HUDEP-2 (cell line): ENCODE results near the gene USP3.

Experiments used
- DNase-seq, 76 experiments: peaks; one replicate each; lab custom pipeline; 2025; ENCODE audit not compliant: unreplicated experiment in 76 of 76; lab: John Stamatoyannopoulos, UW

Gene USP3, protein sequence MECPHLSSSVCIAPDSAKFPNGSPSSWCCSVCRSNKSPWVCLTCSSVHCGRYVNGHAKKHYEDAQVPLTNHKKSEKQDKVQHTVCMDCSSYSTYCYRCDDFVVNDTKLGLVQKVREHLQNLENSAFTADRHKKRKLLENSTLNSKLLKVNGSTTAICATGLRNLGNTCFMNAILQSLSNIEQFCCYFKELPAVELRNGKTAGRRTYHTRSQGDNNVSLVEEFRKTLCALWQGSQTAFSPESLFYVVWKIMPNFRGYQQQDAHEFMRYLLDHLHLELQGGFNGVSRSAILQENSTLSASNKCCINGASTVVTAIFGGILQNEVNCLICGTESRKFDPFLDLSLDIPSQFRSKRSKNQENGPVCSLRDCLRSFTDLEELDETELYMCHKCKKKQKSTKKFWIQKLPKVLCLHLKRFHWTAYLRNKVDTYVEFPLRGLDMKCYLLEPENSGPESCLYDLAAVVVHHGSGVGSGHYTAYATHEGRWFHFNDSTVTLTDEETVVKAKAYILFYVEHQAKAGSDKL

DNA sequence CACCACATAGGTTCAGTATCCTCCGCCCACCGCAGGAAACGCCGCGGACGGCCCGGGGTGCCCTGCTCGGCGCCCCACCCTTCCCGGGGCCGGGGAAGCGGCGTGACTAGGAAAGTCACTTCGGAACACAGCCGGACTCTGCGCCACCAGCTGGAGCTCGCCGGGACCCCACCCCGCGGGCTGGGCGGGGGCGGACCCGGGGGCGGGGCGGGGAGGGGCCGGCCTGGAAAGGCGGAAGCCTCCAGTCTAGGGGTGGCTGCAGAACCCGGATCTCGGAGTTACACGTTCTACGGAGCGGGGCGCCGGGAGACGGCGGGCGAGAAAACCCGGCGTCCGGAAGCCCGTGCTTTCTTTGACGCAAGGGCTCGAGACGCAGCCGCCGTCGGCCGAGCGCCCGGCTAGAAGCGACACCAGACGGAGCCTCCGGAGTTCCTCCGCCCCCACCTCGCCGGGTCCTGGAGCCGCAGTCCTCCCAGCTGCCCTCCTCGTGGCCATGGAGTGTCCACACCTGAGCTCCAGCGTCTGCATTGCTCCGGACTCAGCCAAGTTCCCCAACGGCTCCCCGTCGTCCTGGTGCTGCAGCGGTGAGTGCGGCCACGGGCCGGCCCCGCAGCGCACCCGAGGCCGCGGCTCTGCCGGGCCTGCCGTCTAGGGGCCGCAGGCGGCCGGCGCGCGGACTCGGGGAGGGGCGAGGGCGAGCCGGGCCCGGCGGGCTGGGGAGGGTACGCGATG, at the start of gene USP3:
Gene USP3 (plus strand): TSS at position 347 of the 732 bp plus-strand sequence. CDS start 147 bp downstream, at position 494.
- peak in 75 of 76 experiments; percentile 34 to 96 (median 89) for DNase-seq

DNA sequence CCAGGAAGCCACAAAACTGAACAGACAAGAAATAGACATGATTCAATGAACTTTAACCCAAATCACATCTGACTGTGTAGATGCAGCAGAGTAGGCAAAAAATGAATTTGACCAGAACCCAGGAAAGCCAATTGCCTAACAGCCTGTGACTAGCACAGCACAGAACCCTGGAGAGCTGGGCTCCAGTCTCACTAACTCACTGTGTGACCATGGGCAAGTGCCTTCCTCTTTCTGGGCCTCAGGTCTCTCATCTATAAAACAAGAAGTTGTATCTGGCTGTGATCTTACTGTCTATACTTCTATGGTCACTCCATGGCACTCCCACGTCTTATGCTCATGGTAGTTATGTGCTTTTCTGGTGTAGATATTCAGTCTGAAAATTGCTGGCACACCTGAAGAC, 48.1 kb upstream of the USP3 start:
- DNase-seq = no peak

DNA sequence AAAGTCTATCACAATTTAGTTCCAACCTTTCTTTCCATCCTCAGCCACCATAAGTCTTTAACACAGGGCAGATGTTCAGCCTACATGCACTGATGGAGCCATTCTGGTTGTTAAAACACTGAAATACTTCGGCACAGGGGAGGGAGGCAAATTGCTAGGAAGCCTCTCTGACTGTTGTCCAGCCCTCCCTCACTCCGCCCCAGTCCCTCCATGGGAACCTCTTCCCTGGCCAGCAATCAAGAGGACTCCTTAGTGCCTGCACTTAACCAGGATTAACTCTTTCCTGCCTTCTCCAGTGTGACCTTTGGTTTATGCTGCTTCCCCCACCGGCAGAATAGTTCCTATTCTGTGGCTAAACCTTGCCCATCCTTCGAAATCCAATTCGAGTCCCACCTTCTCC, 47.0 kb upstream of the USP3 start:
- no peak for DNase-seq

DNA sequence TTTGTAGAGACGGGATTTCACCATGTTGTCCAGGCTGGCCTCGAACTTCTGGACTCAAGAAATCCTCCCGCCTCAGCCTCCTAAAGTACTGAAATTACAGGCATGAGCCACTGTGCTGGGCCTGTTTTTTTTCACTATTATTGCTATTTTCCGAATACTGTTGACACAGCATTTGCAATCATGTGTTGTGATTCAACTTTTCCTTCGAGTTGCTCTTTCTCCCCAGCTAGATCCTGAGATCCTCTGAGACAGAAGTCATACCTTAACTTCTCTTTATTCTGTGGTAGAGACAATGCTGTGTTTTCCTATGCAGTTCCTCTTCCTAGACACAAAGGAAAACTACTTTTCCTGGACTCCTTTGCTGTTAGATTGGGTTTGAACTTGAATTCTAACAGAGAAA, 46.4 kb upstream of the USP3 start:
- no peak for DNase-seq

DNA sequence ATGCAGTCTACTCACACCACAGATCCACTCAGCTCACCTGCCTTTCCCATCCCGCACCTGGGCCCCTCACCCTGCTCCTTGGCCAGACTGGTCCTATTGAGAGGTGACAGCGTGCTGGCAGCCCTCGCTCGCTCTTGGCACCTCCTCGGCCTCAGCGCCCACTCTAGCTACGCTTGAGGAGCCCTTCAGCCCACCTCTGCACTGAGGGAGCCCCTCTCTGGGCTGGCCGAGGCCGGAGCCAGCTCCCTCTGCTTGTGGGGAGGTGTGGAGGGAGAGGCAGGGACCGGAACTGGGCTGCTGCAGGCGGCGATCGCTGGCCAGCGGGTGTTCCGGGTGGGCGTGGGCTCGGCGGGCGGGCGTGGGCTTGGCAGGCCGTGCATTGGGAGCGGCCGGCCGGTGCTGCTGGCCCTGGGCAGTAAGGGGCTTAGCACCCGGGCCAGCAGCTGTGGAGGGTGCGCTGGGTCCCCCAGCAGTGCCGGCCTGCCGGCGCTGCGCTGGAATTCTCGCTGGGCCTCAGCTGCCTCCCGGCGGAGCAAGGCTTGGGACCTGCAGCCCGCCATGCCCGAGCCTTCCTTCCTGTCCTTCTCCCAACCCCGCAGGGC, 45.5 kb upstream of the USP3 start:
- no peak for DNase-seq

DNA sequence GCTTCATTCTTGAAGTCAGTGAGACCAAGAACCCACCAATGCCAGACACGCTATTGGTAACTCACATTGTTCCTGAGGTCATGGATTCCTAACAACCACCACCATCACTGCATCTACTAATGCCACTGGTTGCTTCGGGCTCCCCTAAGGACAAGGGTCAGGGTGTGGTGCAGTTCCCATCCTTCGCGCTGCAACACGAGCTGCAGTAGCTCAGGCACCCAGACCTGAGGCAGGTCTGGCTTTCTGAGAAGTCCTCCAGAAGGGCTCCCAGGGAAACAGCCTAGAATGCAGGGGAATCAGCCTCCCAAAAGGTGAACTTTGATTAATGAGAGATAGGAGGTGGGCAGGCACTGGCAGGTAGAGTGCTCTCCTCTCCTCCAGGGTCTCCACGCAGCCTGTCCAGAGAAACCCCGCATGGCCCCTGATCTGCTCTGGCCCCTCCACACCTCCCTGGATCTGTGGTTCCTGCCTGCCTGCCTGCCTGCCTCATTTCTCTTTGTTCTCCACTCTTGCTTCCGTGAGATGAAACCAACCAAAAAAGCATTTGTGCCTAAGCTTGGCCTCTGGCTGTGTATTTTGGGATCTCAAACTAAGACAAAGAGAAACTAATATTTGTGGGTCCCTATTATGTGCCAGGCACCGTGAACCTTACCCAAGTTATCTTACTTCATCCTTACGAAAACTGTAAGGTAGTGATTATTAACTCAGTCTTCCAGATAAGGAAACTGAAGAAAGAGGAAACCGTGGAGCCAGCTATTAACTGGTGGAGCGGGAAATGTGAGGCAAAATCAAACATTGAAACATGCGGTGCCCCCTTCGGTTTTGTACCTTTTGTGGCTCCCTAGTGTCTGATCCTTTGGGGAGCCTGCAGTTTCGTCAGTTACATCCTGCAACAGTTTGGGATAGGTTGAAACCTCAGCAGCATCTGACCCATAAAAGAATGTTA, 43.9 kb upstream of the USP3 start:
- DNase-seq = no peak

DNA sequence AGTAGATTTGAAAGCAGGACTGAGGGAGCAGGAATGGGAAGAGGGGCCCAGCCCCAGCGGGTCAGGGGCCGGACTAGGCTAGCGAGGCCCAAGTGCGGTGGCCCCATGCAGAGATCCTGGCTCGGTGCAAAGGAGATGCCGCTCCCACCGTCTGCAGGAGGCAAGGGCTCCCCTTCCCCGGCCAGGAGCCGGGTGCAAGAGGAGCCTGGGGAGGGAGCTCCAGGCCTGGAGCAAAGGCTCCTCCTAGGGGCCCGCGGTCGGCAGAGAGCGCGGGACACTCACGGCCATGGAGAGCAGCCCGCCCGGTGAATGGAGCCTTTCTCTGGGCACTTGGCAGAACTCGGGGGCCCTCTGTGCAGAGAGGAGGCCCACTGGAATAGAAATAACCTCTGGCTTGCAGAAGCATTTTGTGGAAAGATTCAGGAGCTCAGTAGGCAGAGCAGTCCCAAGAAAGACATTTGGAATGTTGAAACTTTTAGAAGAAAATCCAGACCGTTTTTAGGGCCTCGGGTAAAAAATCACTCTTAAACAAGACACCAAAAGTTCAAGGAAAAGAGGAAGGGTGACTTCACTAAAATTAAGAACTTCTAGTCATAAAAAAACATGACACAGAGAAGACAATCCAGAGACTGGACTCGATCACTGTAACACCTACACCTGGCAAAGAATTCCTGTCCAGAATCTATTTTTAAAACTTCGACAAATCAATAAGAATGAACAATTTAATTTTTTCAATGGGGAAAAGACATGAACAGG, 43.0 kb upstream of the USP3 start:
- no peak for DNase-seq

DNA sequence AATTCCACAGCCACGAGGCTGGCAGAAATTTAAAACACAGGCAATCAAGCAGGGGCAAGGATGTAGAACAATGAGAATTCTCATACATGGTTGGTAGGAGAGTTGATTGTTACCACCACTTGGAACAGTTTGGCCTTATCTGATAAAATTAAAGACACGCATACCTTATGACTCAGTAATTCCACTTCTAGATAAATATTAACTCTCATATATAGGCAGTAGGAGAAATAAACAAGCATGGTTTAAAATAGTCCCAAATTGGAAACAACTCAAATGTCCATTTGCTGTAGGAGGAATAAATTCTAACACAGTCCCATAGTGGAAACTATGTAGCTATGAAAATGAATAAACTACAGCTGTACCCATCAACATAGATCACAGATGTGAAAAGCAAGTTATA, 42.3 kb upstream of the USP3 start:
- DNase-seq = peak in 12 of 76 experiments; percentile 6 to 55 (median 28)

DNA sequence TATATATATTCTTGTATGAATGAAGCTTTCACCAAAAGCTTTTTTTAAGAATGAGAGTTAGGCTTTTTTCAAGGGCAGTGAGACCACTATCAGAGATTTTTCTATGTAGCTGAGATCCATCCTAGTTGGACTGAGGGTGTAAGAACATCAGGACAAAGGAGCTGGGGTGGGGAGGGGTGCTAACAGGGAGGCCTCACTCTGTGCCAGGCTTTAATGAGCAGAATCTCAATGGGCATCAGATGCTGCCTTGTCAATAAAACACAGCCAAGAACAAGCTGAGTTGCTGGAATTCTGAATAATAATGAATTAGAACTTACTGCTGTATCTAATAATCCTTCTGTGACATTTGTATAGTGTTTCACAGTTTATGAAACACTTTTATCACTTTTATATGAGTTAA, 41.4 kb upstream of the USP3 start:
- DNase-seq = no peak

DNA sequence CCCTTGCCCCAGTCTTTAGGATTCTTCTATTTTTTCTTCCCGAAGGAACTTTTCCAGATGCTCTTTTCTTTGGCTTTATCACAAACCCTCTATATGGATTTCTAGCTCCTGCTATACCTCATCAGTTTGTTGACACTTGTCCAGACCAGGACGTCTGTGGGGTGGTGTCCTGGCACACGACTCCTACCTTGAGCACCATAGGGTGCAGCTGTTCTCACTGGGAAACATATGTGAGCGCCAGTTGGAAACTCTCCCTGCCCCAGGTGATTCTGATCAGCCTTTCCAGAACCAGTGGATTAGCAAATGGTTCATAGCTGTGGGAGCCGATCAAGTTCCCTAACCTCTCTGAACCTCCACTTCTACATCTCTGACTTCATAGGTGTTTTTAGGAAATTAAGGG, 40.6 kb upstream of the USP3 start:
- DNase-seq = no peak

DNA sequence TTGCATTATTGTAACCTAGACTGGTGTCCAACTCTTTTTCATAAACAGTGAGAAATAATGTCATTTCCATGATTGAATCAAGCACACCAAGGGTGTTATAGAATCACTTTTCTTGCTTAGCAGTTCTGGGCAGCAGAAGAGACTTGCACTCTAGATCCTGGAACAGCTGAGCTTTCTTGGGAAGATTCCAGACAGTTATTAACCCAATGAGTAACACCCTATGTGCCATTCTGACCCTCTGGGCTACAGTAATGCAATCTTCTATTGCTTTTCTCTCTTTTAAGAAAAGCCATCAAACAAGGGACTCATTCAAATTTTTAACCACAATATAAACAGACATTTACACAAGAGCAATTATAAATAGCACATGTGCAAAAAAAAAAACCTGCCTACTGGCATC, 39.3 kb upstream of the USP3 start:
- no peak for DNase-seq

DNA sequence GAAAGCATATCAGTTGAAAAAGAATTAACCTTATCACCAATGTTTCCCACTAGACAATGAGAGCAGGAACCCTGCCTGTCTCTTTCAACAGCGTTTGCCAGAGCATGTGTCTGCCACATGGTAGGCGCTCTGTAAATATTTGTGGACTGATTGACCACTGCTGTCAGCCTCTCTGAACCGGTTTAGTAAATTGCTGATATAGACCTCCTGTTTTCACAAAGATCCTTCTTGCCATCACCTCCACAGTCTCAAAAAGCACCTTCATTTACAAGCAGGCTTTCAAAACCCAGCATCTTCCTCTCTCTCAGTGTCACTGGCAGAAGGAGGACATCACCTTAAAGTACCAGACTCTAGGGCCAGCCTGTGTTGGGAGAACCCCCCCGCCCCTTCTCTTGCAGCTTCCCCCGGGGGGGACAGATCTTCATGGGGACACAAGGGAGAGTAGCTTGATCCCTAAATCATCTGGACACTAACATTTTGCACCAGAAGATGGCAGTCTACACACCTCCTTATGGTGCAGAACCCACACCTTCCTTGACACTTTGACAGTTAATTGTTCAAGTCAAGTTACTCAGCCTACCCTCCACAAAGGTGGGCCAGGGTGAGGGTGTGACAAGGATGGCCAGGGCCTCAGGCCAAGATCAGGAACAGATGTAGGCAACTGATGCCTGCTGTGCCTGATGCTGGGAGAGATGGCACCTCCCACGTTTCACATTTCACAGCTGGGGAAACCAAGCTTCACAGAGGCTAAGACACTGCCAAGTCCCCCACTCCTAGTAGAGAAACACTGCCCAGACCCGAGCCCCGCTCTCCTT, 37.8 kb upstream of the USP3 start:
- peak in 50 of 76 experiments; percentile 4 to 74 (median 38) for DNase-seq

DNA sequence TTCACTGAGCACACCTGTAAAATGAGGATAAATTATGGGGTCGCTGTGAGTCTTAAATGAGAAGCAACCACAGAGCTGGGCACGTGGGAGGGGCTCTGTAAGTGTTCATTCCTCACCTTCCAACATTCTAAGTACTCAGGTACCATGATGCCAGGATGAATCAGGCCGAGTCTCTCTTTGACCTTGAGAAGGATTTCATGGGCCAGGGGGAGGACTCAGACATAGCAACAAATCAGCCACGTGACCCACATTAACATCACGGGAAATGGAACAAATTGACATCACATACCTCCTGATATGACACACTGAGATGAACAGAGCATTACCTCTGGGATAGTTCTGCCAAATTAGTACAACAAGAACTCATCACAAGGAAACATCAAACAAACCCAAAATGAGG, 35.2 kb upstream of the USP3 start:
- DNase-seq = no peak

DNA sequence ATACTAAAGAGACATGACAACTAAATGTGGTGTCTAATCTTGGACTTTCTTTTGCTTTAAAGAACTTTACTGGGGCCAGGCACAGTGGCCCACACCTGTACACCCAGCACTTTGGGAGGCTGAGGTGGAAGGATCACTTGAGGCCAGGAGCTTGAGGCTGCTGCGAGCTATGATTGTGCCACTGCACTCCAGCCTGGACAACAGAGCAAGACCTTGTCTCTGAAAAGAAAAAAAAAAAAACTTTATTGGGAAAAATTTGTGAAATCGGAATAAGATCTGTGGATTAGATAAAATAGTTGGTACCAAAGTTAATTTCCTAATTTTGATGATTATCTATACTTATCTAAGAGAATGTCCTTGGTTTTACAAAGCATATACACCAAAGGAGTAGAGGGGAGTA, 34.4 kb upstream of the USP3 start:
- no peak for DNase-seq

DNA sequence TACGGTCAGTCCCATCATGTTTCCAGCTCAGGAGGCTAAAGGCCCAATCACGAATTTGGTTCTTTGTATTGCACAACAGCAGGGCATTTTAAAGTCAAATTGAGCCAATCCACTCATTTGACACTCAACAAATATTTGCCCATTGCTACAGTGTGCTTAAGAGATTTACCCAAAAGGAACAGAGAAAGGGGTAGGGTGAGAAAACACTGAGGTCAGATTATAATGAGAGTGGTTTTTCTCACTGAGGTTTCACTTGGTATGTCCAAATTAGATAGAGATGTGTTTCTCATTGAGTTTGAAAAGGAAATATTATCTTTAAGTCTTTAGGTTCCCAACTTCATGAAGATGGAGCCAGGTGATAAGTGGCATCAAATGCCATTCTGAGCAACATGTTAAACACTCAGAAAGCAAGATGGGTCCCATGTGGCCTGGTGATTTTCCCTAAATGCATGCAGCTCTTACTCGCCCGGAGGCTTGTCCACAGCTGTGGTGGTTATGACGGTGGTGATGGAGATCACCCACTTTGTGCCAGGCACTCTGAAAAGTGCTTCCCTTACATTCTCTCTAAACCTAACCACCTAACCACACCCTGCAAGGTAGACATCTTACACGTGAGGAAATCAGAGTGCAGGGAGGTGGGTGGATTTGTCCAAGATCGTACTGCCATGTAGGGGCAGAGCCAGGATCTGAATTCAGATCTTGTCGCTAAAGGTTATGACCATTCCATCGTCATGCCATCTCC, 31.2 kb upstream of the USP3 start:
- DNase-seq = no peak

DNA sequence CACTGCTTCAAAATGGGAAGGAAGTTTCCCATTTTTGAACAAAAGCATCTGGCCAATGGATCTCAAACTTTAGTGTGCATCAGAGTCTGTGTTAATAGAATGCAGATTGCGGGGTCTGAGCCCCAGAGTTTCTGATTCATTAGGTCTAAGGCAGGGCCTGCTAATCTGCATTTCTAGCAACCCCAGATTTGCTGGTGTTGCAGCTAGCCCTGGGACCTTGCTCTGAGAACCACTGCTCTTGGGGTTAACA, 30.7 kb upstream of the USP3 start:
- no peak for DNase-seq

DNA sequence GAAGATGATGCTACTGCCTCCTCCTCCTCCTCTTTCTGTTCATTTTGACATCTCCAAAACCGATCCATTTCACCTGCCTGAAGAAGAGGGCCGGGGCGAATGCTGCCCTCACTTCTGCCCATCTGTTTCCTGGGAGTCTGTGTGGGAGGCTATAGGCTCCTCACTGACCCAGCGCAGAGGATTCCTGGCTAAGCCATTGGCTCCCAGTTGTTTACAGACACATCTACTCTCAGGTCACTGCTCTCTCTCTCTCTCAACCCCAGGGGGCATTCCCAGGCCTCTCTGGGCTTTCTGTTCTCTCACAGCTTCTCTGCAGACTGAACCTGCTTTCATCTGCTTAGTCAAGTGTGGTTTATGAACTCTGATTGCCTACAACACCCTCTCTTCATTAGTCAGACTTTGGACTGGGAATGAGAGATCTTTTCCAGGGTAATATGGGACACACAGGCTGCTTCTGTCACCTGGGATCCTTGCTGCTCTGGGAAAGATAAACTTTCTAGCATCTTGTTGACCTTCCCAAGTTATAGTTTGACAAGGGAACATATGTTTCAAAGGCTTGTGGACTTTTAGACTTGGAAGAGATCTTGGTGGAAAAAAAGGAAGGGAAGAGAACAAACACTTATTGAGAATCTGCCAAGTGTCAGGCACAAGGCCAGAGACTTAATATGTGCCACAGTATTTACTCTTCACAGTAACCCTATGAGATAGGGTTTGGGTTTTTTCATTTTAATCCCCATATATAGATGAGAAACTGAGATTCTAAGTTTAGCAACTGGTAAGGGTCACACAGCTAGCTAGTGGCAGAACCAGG, 30.2 kb upstream of the USP3 start:
- no peak for DNase-seq
